Measurements from ENCODE around the gene PAPOLG. TPM values are rescaled to one million over a fixed set of nuclear protein-coding genes. Genes with fewer than 3 reads are reported as not detected.

PAPOLG gene
- total and polyA plus RNA-seq, 4 donors = 5.9 to 26.2 (median 6.9) TPM

DNA sequence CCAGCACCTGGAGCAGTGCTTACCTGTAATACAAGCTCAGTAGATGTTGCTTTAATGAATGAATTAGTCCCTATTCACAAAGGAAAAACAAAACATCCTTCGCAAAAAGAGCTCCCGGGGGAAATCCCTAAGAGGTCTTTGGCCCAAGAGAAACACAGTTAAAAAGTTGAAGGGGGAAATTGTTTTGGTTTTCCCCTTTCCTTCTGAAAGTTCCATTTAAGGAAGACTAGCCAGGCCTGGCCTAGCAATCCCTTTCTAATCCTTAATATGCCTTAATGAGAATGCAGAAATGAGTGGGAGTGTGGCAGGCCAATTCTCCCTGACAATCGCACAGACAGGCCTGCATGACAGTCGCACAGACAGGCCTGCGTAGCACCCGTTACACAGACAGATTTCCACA, 91.8 kb downstream of the PAPOLG start:
- DNase-seq = no peak
- TF ChIP-seq, protein P1, sequence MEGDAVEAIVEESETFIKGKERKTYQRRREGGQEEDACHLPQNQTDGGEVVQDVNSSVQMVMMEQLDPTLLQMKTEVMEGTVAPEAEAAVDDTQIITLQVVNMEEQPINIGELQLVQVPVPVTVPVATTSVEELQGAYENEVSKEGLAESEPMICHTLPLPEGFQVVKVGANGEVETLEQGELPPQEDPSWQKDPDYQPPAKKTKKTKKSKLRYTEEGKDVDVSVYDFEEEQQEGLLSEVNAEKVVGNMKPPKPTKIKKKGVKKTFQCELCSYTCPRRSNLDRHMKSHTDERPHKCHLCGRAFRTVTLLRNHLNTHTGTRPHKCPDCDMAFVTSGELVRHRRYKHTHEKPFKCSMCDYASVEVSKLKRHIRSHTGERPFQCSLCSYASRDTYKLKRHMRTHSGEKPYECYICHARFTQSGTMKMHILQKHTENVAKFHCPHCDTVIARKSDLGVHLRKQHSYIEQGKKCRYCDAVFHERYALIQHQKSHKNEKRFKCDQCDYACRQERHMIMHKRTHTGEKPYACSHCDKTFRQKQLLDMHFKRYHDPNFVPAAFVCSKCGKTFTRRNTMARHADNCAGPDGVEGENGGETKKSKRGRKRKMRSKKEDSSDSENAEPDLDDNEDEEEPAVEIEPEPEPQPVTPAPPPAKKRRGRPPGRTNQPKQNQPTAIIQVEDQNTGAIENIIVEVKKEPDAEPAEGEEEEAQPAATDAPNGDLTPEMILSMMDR (IDR thresholded peaks at IDR 0.05; ENCODE audit: control extremely low read depth, extremely low read depth) = no peak

More for the DNA sequence above, 91.8 kb downstream of the PAPOLG start:
- Histone ChIP-seq H3K27me3 (ENCODE audit: control insufficient read depth in 3 of 3, insufficient read depth in 3 of 3, low read length in 2 of 3) (no peaks in the 10 kb centered on the region), H3K27ac (ENCODE audit: low read depth in 1 of 2, low read length in 1 of 2) (no peak overlapping the region), H3K4me1 (ENCODE audit: control insufficient read depth in 5 of 5, insufficient read depth in 5 of 5, low read length in 5 of 5) (no peaks in the 10 kb centered on the region), H3K9ac (ENCODE audit: insufficient read depth in 1 of 2, low read length in 2 of 2) (no peak overlapping the region), H3K9me3 (ENCODE audit: control insufficient read depth in 4 of 4, insufficient read depth in 3 of 4, low read length in 3 of 4) (no peaks in the 10 kb centered on the region), H3K4me3 (no peak overlapping the region), H3K36me3 (ENCODE audit: control insufficient read depth in 4 of 4, insufficient read depth in 4 of 4, low read length in 4 of 4) (no peaks in the 10 kb centered on the region)
- 90 to 94% methylated on average over 6 of the region's 6 CpGs for WGBS, 2 donors
- ATAC-seq (ENCODE audit: insufficient read depth, low FRiP score) = no peak

Small RNA genes lying within 50 kb of the gene (small RNA-seq; reads per million reads assigned to genes)
- not detected for gene RN7SL632P (ENCODE audit: low replicate concordance)
- not detected for gene RNU6-612P (ENCODE audit: low replicate concordance)

Other genes with a start within 250 kb of the PAPOLG start
- gene BCL11A, start 202.6 kb upstream of the PAPOLG start, total RNA-seq = 10 to 100 TPM in 1 of 2 donors, 1 to 10 TPM in 1; 7.6 to 21.1 TPM
- gene BCL11A, start 202.6 kb upstream of the PAPOLG start, polyA plus RNA-seq = 1 to 10 TPM; 1.5 to 1.8 TPM
- 10 to 100 TPM; 26.9 to 37.0 TPM for gene REL, start 125.3 kb downstream of the PAPOLG start, total RNA-seq
- gene REL, start 125.3 kb downstream of the PAPOLG start, polyA plus RNA-seq = 10 to 100 TPM in 1 of 2 donors, 1 to 10 TPM in 1; 3.4 to 10.8 TPM